H1 (cell line): ENCODE measurements around the gene MRRF. TPM values are rescaled to one million over a fixed set of nuclear protein-coding genes. Genes with fewer than 3 reads are reported as not detected.

Experiments used
- CHD2 ChIP-seq: IDR thresholded peaks from 2 replicates; pipeline ENCODE4 v1.6.1; 2012; ENCODE audit warnings: low read length, improper control_type of control experiment
- polyA plus RNA-seq, 7 experiments: library from polyadenylated mRNA; depleted of rRNA in 3 of 7; stranded (reverse) in 5 of 7; unstranded in 2 of 7; fragments of >200 nt in 5 of 7; fragments of 200-250 nt in 2 of 7; gene quantifications; 1 replicate in 5 of 7; 2 replicates in 1 of 7; 4 replicates in 1 of 7; pipeline versions ENCODE4 v1.2.1 to v1.2.3, GENCODE V29; 2011 to 2013; ENCODE audit warnings: missing spikeins in 2 of 7, mixed read lengths in 2 of 7
- total RNA-seq: library from RNA; stranded (reverse); fragmentation: NEBNext Ultra II Directional; extraction: Animal tissue kit (Norgen Biotek cat#: 25700); gene quantifications from 2 replicates; pipeline ENCODE4 v1.2.1, GENCODE V29; 2021
- TF ChIP-seq, protein P1 (sequence below): fragments of 300-600 bp; sonication (generic); IDR thresholded peaks from 2 replicates; pipeline ENCODE4 v1.7.1; 2012; ENCODE audit warnings: low read length, moderate library complexity, mild to moderate bottlenecking, inconsistent platforms; ENCODE audit not compliant: insufficient replicate concordance

The MRRF gene
- total and polyA plus RNA-seq, 2 of the 8 experiments (the other 6 are each of a cell fraction or from before 2014, with no cell fraction given) = 29.4 to 47.8 TPM

DNA sequence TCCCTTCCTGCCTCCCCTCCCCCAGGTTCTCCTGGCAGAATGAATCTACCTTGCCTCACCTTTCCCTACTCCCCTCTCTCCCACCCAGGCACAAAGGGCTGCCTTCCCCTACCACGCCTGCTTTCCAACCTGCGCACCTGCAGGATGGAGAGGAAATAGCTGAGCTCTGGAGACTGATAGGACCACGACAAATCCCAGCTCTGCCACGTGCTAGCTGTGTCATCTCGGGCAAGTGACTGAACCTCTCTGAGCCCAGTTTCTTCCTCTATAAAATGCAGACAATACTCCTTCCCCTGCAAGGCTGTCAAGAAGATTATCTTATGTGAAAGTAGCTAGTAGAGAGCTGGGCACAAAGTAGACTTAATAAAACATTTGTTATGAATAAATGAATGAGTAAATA is 74.9 kb downstream of the MRRF start (continued):
- TF ChIP-seq, protein P1, sequence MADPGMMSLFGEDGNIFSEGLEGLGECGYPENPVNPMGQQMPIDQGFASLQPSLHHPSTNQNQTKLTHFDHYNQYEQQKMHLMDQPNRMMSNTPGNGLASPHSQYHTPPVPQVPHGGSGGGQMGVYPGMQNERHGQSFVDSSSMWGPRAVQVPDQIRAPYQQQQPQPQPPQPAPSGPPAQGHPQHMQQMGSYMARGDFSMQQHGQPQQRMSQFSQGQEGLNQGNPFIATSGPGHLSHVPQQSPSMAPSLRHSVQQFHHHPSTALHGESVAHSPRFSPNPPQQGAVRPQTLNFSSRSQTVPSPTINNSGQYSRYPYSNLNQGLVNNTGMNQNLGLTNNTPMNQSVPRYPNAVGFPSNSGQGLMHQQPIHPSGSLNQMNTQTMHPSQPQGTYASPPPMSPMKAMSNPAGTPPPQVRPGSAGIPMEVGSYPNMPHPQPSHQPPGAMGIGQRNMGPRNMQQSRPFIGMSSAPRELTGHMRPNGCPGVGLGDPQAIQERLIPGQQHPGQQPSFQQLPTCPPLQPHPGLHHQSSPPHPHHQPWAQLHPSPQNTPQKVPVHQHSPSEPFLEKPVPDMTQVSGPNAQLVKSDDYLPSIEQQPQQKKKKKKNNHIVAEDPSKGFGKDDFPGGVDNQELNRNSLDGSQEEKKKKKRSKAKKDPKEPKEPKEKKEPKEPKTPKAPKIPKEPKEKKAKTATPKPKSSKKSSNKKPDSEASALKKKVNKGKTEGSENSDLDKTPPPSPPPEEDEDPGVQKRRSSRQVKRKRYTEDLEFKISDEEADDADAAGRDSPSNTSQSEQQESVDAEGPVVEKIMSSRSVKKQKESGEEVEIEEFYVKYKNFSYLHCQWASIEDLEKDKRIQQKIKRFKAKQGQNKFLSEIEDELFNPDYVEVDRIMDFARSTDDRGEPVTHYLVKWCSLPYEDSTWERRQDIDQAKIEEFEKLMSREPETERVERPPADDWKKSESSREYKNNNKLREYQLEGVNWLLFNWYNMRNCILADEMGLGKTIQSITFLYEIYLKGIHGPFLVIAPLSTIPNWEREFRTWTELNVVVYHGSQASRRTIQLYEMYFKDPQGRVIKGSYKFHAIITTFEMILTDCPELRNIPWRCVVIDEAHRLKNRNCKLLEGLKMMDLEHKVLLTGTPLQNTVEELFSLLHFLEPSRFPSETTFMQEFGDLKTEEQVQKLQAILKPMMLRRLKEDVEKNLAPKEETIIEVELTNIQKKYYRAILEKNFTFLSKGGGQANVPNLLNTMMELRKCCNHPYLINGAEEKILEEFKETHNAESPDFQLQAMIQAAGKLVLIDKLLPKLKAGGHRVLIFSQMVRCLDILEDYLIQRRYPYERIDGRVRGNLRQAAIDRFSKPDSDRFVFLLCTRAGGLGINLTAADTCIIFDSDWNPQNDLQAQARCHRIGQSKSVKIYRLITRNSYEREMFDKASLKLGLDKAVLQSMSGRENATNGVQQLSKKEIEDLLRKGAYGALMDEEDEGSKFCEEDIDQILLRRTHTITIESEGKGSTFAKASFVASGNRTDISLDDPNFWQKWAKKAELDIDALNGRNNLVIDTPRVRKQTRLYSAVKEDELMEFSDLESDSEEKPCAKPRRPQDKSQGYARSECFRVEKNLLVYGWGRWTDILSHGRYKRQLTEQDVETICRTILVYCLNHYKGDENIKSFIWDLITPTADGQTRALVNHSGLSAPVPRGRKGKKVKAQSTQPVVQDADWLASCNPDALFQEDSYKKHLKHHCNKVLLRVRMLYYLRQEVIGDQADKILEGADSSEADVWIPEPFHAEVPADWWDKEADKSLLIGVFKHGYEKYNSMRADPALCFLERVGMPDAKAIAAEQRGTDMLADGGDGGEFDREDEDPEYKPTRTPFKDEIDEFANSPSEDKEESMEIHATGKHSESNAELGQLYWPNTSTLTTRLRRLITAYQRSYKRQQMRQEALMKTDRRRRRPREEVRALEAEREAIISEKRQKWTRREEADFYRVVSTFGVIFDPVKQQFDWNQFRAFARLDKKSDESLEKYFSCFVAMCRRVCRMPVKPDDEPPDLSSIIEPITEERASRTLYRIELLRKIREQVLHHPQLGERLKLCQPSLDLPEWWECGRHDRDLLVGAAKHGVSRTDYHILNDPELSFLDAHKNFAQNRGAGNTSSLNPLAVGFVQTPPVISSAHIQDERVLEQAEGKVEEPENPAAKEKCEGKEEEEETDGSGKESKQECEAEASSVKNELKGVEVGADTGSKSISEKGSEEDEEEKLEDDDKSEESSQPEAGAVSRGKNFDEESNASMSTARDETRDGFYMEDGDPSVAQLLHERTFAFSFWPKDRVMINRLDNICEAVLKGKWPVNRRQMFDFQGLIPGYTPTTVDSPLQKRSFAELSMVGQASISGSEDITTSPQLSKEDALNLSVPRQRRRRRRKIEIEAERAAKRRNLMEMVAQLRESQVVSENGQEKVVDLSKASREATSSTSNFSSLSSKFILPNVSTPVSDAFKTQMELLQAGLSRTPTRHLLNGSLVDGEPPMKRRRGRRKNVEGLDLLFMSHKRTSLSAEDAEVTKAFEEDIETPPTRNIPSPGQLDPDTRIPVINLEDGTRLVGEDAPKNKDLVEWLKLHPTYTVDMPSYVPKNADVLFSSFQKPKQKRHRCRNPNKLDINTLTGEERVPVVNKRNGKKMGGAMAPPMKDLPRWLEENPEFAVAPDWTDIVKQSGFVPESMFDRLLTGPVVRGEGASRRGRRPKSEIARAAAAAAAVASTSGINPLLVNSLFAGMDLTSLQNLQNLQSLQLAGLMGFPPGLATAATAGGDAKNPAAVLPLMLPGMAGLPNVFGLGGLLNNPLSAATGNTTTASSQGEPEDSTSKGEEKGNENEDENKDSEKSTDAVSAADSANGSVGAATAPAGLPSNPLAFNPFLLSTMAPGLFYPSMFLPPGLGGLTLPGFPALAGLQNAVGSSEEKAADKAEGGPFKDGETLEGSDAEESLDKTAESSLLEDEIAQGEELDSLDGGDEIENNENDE = no peak
- TF ChIP-seq CHD2 = no peak
- TF ChIP-seq, all 59 proteins: peak for 0
